Lung (tissue), 13 donors: Measurements from ENCODE around the gene GTF2H1. TPM values are rescaled to one million over a fixed set of nuclear protein-coding genes. Genes with fewer than 3 reads are reported as not detected.
"Not testable (repeated sequence)": the region's sequence is repeated elsewhere in the genome, so short reads cannot be mapped to it uniquely, and the experiment has no call there.

Experiments
- ATAC-seq: fragments of 200-7000 bp; cut with Tn5 transposase; one replicate; pipeline ENCODE4 v1.9.1; 2020; ENCODE audit warnings: moderate number of reproducible peaks; ENCODE audit not compliant: insufficient read depth, low FRiP score
- DNase-seq, 3 donors: peaks; one replicate each; pipeline ENCODE4 v3.0.0-alpha.2; 2013 to 2017
- H3K27ac ChIP-seq, 2 donors: one replicate each; pipeline ENCODE4 v1.5.1; 2013; ENCODE audit warnings: mild to moderate bottlenecking in 2 of 2, moderate library complexity in 2 of 2, control low read depth in 1 of 2, inconsistent platforms in 1 of 2, low read depth in 1 of 2, low read length in 1 of 2
- H3K27me3 ChIP-seq, 3 donors: one replicate each; pipeline ENCODE4 v1.5.1; 2013; ENCODE audit warnings: low read length in 2 of 3; ENCODE audit not compliant: control insufficient read depth in 3 of 3, insufficient read depth in 3 of 3
- H3K36me3 ChIP-seq, 4 donors: one replicate each; pipeline ENCODE4 v1.5.1; 2013; ENCODE audit warnings: low read length in 4 of 4, mild to moderate bottlenecking in 1 of 4, moderate library complexity in 1 of 4; ENCODE audit not compliant: control insufficient read depth in 4 of 4, insufficient read depth in 4 of 4
- H3K4me1 ChIP-seq, 5 donors: one replicate each; pipeline ENCODE4 v1.5.1; 2013; ENCODE audit warnings: low read length in 5 of 5, mild to moderate bottlenecking in 2 of 5, moderate library complexity in 1 of 5; ENCODE audit not compliant: control insufficient read depth in 5 of 5, insufficient read depth in 5 of 5
- H3K4me3 ChIP-seq: one replicate; pipeline ENCODE4 v1.5.1; 2013; ENCODE audit warnings: mild to moderate bottlenecking, control low read depth, moderate library complexity
- H3K9ac ChIP-seq, 2 donors: one replicate each; pipeline ENCODE4 v1.5.1; 2013; ENCODE audit warnings: low read length in 2 of 2, control low read depth in 1 of 2; ENCODE audit not compliant: insufficient read depth in 1 of 2
- H3K9me3 ChIP-seq, 4 donors: one replicate each; pipeline ENCODE4 v1.5.1; 2013; ENCODE audit warnings: low read length in 3 of 4, mild to moderate bottlenecking in 1 of 4, moderate library complexity in 1 of 4; ENCODE audit not compliant: control insufficient read depth in 4 of 4, insufficient read depth in 3 of 4
- CTCF ChIP-seq: IDR thresholded peaks from 2 replicates; pipeline ENCODE4 v1.5.1; 2012; ENCODE audit warnings: mild to moderate bottlenecking; ENCODE audit errors: control extremely low read depth, extremely low read depth
- WGBS, 2 donors: extraction: QIAGEN DNeasy Blood & Tissue Kit; methylation state at CpG; one replicate each; pipeline ENCODE4 v1.1.7; 2013; 5-methylcytosine and 5-hydroxymethylcytosine counted together
- polyA plus RNA-seq, 2 donors: library from polyadenylated mRNA; stranded (reverse); fragments of 200-250 nt; gene quantifications; one replicate each; pipeline ENCODE4 v1.2.1, GENCODE V29; 2013
- small RNA-seq: library from RNA; depleted of rRNA; stranded (forward); fragments of <200 nt; gene quantifications from one replicate; pipeline ENCODE3, GENCODE V24; 2014; ENCODE audit warnings: low replicate concordance
- total RNA-seq, 2 donors: library from RNA; depleted of rRNA in 1 of 2; stranded (reverse); fragments of >200 nt in 1 of 2; gene quantifications; one replicate each; pipeline ENCODE4 v1.2.1, GENCODE V29; 2014 to 2021
- donor health status: control.
- donor health status: control.
- donor health status: Bipolar disorder and iron deficiency.
- donor health status: healthy.
- donor health status: DM: yes; HTN: yes; CAD: no.

Gene GTF2H1
- total and polyA plus RNA-seq, 4 donors = 20.2 to 87.9 (median 32.6) TPM

- Histone ChIP-seq H3K27ac (no peak overlapping the region), H3K9ac (no peak overlapping the region), H3K9me3 (no peaks in the 10 kb centered on the region), H3K4me1 (peaks cover 0 to under 1% (median 0%) of the 10 kb centered on the region in 5 donors), H3K27me3 (no peaks in the 10 kb centered on the region), H3K36me3 (peaks cover 38 to 60% (median 45%) of the 10 kb centered on the region in 4 donors), H3K4me3 (no peak overlapping the region)
- DNase-seq (no peak), ATAC-seq (no peak)
- no peak for TF ChIP-seq CTCF
- 97 to 98% methylated on average over 4 of the region's 4 CpGs for WGBS, 2 donors
These were observed 81.7 kb downstream of the GTF2H1 start for GRCh38 chr11:18404062-18404461.

GRCh38 chr11:18407400-18407799 lies 85.0 kb downstream of the GTF2H1 start:
- not testable (repeated sequence) for H3K4me3 ChIP-seq, H3K9me3 ChIP-seq, H3K27ac ChIP-seq, ATAC-seq, H3K4me1 ChIP-seq, H3K9ac ChIP-seq, H3K27me3 ChIP-seq, DNase-seq
- WGBS, 2 donors = 57 to 73% methylated on average over 3 of the region's 3 CpGs
- peaks cover 24 to 35% (median 28%) of the 10 kb centered on the region in 4 donors for H3K36me3 ChIP-seq

- no peak for DNase-seq
- Histone ChIP-seq H3K4me3 (no peak overlapping the region), H3K27me3 (no peaks in the 10 kb centered on the region), H3K27ac (no peak overlapping the region), H3K9ac (no peak overlapping the region), H3K4me1 (peaks cover 0 to 4% (median 0%) of the 10 kb centered on the region in 5 donors), H3K36me3 (peaks cover 20 to 30% (median 22%) of the 10 kb centered on the region in 4 donors), H3K9me3 (no peaks in the 10 kb centered on the region)
- no peak for TF ChIP-seq CTCF
- WGBS, 2 donors = 95 to 97% methylated on average over 9 of the region's 9 CpGs
- no peak for ATAC-seq
These were observed 86.4 kb downstream of the GTF2H1 start for GRCh38 chr11:18408558-18409291.

GRCh38 chr11:18416459-18416858 lies 94.1 kb downstream of the GTF2H1 start:
- Histone ChIP-seq H3K36me3 (no peaks in the 10 kb centered on the region), H3K4me1 (peaks cover 0 to 4% (median 0%) of the 10 kb centered on the region in 5 donors), H3K9me3 (no peaks in the 10 kb centered on the region), H3K4me3 (no peak overlapping the region), H3K27me3 (no peaks in the 10 kb centered on the region), H3K27ac (no peak overlapping the region), H3K9ac (no peak overlapping the region)
- WGBS, 2 donors = 78 to 83% methylated on average over 3 of the region's 3 CpGs
- TF ChIP-seq CTCF = no peak
- no peak for ATAC-seq
- DNase-seq = no peak

Small RNAs within 50 kb of the gene (small RNA-seq; reads per million reads assigned to genes)
- 0.06 reads per million for gene MIR3159

Other genes starting within 250 kb of the GTF2H1 start
- gene SAAL1, start 216.5 kb upstream of the GTF2H1 start, total RNA-seq = 10 to 100 TPM in 1 of 2 donors, 1 to 10 TPM in 1; 9.1 to 15.1 TPM
- 10 to 100 TPM in 1 of 2 donors, 1 to 10 TPM in 1; 5.5 to 13.6 TPM for gene SAAL1, start 216.5 kb upstream of the GTF2H1 start, polyA plus RNA-seq
- under 1 TPM in 1 of 2 donors, not detected in 1; 0.12 TPM for gene MRGPRX3, start 190.0 kb upstream of the GTF2H1 start, total RNA-seq
- gene MRGPRX3, start 190.0 kb upstream of the GTF2H1 start, polyA plus RNA-seq = under 1 TPM in 1 of 2 donors, not detected in 1; 0.18 TPM
- not detected for gene MRGPRX4, start 149.7 kb upstream of the GTF2H1 start, total RNA-seq
- gene MRGPRX4, start 149.7 kb upstream of the GTF2H1 start, polyA plus RNA-seq = not detected
- 1 to 10 TPM in 1 of 2 donors, not detected in 1; 3.8 TPM for gene SAA4, start 85.8 kb upstream of the GTF2H1 start, total RNA-seq
- 1 to 10 TPM in 1 of 2 donors, under 1 TPM in 1; 0.39 to 6.4 TPM for gene SAA4, start 85.8 kb upstream of the GTF2H1 start, polyA plus RNA-seq
- 100 to 1,000 TPM in 1 of 2 donors, 10 to 100 TPM in 1; 56.7 to 105 TPM for gene SAA2, start 73.9 kb upstream of the GTF2H1 start, total RNA-seq
- 1,000 to 10,000 TPM in 1 of 2 donors, 10 to 100 TPM in 1; 18.6 to 1,381 TPM for gene SAA2, start 73.9 kb upstream of the GTF2H1 start, polyA plus RNA-seq
- gene SAA1, start 56.3 kb upstream of the GTF2H1 start, total RNA-seq = 100 to 1,000 TPM in 1 of 2 donors, 10 to 100 TPM in 1; 44.4 to 260 TPM
- 1,000 to 10,000 TPM in 1 of 2 donors, 100 to 1,000 TPM in 1; 148 to 2,589 TPM for gene SAA1, start 56.3 kb upstream of the GTF2H1 start, polyA plus RNA-seq
- gene HPS5, start 427 bp upstream of the GTF2H1 start, total RNA-seq = 10 to 100 TPM; 23.9 to 36.2 TPM
- gene HPS5, start 427 bp upstream of the GTF2H1 start, polyA plus RNA-seq = 10 to 100 TPM in 1 of 2 donors, 1 to 10 TPM in 1; 8.9 to 16.7 TPM
- 100 to 1,000 TPM; 238 to 373 TPM for gene LDHA, start 72.0 kb downstream of the GTF2H1 start, total RNA-seq
- 100 to 1,000 TPM; 286 to 596 TPM for gene LDHA, start 72.0 kb downstream of the GTF2H1 start, polyA plus RNA-seq
- gene LDHC, start 89.8 kb downstream of the GTF2H1 start, total RNA-seq = not detected
- 1 to 10 TPM in 1 of 2 donors, under 1 TPM in 1; 0.06 to 1.1 TPM for gene LDHC, start 89.8 kb downstream of the GTF2H1 start, polyA plus RNA-seq
- gene LDHAL6A, start 133.3 kb downstream of the GTF2H1 start, total RNA-seq = not detected
- gene LDHAL6A, start 133.3 kb downstream of the GTF2H1 start, polyA plus RNA-seq = not detected
- gene TSG101, start 204.4 kb downstream of the GTF2H1 start, total RNA-seq = 10 to 100 TPM; 53.2 to 57.6 TPM
- gene TSG101, start 204.4 kb downstream of the GTF2H1 start, polyA plus RNA-seq = 10 to 100 TPM; 37.8 to 64.4 TPM